Keratinocyte (primary cell): ENCODE measurements around the gene PUDP.

ENCODE experiments used
- EZH2 ChIP-seq: IDR thresholded peaks from one replicate; pipeline ENCODE4 v1.6.1; 2012; ENCODE audit warnings: inconsistent platforms, mild to moderate bottlenecking, low read length, moderate library complexity
- TF ChIP-seq, protein P1 (sequence below), 3 experiments: IDR thresholded peaks in 1 of 3; conservative IDR thresholded peaks in 1 of 3; optimal IDR thresholded peaks in 1 of 3; 2 replicates in 2 of 3; 3 replicates in 1 of 3; pipeline versions ENCODE3 to v1.5.1; 2011; ENCODE audit warnings: low read length in 3 of 3, mild to moderate bottlenecking in 3 of 3, moderate library complexity in 2 of 3, control low read depth in 1 of 3, inconsistent platforms in 1 of 3; ENCODE audit not compliant: insufficient read depth in 2 of 3; ENCODE audit errors: extremely low read depth in 1 of 3

DNA sequence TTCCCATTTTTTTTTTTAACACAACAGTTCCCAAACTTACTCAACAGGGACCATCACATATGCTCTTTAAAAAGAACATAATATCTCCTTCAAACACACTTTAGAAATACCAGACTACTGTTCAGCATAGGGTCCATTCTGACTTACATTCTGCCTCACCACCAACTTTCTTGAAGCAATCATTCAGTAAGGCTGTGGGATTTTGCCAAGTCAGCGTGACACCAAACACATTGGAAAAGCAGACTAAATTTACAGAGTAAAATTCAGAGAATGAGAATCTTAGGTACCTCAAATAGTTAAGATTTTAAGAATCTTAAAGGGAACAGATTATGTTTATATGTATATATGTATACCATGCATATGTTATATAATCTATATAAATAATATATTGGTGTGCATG, 7.2 kb upstream of the PUDP start:
- no peak for TF ChIP-seq EZH2
- TF ChIP-seq, protein P1, sequence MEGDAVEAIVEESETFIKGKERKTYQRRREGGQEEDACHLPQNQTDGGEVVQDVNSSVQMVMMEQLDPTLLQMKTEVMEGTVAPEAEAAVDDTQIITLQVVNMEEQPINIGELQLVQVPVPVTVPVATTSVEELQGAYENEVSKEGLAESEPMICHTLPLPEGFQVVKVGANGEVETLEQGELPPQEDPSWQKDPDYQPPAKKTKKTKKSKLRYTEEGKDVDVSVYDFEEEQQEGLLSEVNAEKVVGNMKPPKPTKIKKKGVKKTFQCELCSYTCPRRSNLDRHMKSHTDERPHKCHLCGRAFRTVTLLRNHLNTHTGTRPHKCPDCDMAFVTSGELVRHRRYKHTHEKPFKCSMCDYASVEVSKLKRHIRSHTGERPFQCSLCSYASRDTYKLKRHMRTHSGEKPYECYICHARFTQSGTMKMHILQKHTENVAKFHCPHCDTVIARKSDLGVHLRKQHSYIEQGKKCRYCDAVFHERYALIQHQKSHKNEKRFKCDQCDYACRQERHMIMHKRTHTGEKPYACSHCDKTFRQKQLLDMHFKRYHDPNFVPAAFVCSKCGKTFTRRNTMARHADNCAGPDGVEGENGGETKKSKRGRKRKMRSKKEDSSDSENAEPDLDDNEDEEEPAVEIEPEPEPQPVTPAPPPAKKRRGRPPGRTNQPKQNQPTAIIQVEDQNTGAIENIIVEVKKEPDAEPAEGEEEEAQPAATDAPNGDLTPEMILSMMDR (optimal IDR thresholded peaks at IDR 0.05 in 1 of 3, IDR thresholded peaks at IDR 0.05 in 1 of 3, conservative IDR thresholded peaks at IDR 0.05 in 1 of 3; ENCODE audit: extremely low read depth in 1 of 3, insufficient read depth in 2 of 3, low read length in 3 of 3) = no peak
